ENCODE measurements around the gene UBA1. TPM values are rescaled to one million over a fixed set of nuclear protein-coding genes. Genes with fewer than 3 reads are reported as not detected.

The UBA1 gene
- total RNA-seq, 1 donor from 2014 or later = 503 TPM

GRCh38 chrX:47191806-47192401 lies 1.7 kb upstream of the UBA1 start:
- H3K4me1 Mint-ChIP-seq (ENCODE audit: low read depth, unreplicated experiment) = peaks cover 16% of the 10 kb centered on the region
- H3K36me3 Mint-ChIP-seq (ENCODE audit: unreplicated experiment) = no peaks in the 10 kb centered on the region
- peaks cover 8% of the 10 kb centered on the region for H3K9me3 Mint-ChIP-seq (ENCODE audit: unreplicated experiment)
- H3K27me3 Mint-ChIP-seq (ENCODE audit: unreplicated experiment) = peaks cover 3% of the 10 kb centered on the region
- TF ChIP-seq, protein P1, sequence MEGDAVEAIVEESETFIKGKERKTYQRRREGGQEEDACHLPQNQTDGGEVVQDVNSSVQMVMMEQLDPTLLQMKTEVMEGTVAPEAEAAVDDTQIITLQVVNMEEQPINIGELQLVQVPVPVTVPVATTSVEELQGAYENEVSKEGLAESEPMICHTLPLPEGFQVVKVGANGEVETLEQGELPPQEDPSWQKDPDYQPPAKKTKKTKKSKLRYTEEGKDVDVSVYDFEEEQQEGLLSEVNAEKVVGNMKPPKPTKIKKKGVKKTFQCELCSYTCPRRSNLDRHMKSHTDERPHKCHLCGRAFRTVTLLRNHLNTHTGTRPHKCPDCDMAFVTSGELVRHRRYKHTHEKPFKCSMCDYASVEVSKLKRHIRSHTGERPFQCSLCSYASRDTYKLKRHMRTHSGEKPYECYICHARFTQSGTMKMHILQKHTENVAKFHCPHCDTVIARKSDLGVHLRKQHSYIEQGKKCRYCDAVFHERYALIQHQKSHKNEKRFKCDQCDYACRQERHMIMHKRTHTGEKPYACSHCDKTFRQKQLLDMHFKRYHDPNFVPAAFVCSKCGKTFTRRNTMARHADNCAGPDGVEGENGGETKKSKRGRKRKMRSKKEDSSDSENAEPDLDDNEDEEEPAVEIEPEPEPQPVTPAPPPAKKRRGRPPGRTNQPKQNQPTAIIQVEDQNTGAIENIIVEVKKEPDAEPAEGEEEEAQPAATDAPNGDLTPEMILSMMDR (IDR thresholded peaks at IDR 0.05; ENCODE audit: partially characterized antibody, unreplicated experiment) = no peak
- no peak for DNase-seq
- peak overlapping the region; percentile 88 for H3K4me3 Mint-ChIP-seq (ENCODE audit: unreplicated experiment)
- H3K27ac Mint-ChIP-seq (ENCODE audit: unreplicated experiment) = no peak overlapping the region

DNA sequence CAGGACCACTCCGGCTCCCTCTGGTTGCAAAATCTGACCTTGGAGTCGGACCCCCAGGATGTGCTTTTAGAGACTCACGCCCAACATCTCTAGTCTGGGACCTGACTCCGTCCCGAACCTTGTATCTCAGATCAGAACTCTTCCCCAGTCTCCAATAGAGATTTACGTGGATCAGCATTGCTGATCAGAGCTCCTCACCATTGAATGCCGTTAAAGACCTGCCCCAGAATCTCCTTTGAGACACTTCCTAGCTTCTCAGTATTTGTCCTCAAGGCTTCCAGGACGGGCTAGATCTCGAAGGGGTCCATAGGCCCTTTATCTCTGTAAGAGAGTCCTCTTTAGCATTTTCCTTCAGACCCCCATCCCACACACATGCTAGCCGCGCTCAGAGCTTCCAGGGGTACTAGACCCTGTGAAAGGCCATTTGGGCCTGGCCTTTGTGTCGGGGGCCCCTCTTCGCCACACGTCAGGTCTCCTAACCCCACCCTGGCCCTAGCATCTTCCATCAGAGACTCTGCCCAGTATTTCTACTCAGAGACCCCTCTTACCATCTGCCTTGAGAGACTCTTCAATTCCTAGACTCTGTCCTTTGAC lies 662 bp downstream of the UBA1 start:
- H3K4me3 Mint-ChIP-seq (ENCODE audit: unreplicated experiment) = peak overlapping the region; percentile 96
- peak overlapping the region; percentile 96 for H3K27ac Mint-ChIP-seq (ENCODE audit: unreplicated experiment)
- peaks cover 16% of the 10 kb centered on the region for H3K4me1 Mint-ChIP-seq (ENCODE audit: low read depth, unreplicated experiment)
- peaks cover 8% of the 10 kb centered on the region for H3K9me3 Mint-ChIP-seq (ENCODE audit: unreplicated experiment)
- TF ChIP-seq, protein P1 (IDR thresholded peaks at IDR 0.05; ENCODE audit: partially characterized antibody, unreplicated experiment) = no peak
- H3K27me3 Mint-ChIP-seq (ENCODE audit: unreplicated experiment) = peaks cover 3% of the 10 kb centered on the region
- H3K36me3 Mint-ChIP-seq (ENCODE audit: unreplicated experiment) = no peaks in the 10 kb centered on the region
- no peak for DNase-seq

DNA sequence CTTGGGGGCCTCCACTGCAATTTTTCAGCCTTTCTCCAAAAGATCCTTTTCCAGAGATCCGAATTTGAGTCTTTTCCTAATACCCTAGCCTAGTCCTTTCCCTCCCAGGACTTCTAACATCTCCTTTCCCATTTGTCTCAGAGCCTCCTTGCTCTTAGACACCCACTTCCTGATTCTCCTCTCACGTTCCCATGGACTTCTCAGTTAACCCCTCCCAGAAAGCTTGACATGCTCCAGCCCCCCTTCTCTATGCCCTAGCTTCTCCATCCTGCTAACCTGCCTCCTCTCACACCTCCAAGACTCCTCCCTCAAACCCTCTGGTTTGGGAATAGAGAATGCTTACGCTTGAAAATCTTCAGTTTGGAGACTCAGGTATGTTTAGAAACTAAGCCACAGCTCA lies 2.5 kb downstream of the UBA1 start:
- Mint-ChIP-seq H3K4me1 (ENCODE audit: low read depth, unreplicated experiment) (peaks cover 16% of the 10 kb centered on the region), H3K27ac (ENCODE audit: unreplicated experiment) (peak overlapping the region; percentile 96), H3K4me3 (ENCODE audit: unreplicated experiment) (peak overlapping the region; percentile 96), H3K27me3 (ENCODE audit: unreplicated experiment) (peaks cover 3% of the 10 kb centered on the region), H3K9me3 (ENCODE audit: unreplicated experiment) (peaks cover 8% of the 10 kb centered on the region), H3K36me3 (ENCODE audit: unreplicated experiment) (no peaks in the 10 kb centered on the region)
- TF ChIP-seq, protein P1 (IDR thresholded peaks at IDR 0.05; ENCODE audit: partially characterized antibody, unreplicated experiment) = no peak
- DNase-seq = no peak

DNA sequence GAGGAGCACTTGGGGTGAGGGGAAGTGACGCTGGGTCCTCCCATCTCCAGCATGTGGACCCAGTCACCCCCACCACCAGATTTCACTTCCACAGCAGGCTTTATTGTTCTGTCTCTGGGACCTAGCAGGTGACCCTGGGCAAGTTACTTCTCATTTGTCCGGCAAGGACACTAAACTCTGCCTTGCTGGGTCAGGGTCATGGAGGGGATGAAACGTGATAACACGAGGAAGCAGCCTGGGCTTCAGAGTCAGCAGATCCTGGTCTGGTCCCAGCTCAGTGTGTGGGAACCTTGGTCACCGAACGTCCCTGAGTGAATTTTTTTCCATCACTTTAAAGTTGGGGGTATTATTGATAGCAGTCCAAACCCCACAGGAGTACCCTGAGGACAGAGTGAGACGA lies 3.9 kb downstream of the UBA1 start:
- Mint-ChIP-seq H3K4me3 (ENCODE audit: unreplicated experiment) (peak overlapping the region; percentile 96), H3K9me3 (ENCODE audit: unreplicated experiment) (peaks cover 12% of the 10 kb centered on the region), H3K27me3 (ENCODE audit: unreplicated experiment) (peaks cover 3% of the 10 kb centered on the region), H3K27ac (ENCODE audit: unreplicated experiment) (no peak overlapping the region), H3K4me1 (ENCODE audit: low read depth, unreplicated experiment) (peaks cover 16% of the 10 kb centered on the region), H3K36me3 (ENCODE audit: unreplicated experiment) (no peaks in the 10 kb centered on the region)
- DNase-seq = no peak
- TF ChIP-seq, protein P1 (IDR thresholded peaks at IDR 0.05; ENCODE audit: partially characterized antibody, unreplicated experiment) = no peak

DNA sequence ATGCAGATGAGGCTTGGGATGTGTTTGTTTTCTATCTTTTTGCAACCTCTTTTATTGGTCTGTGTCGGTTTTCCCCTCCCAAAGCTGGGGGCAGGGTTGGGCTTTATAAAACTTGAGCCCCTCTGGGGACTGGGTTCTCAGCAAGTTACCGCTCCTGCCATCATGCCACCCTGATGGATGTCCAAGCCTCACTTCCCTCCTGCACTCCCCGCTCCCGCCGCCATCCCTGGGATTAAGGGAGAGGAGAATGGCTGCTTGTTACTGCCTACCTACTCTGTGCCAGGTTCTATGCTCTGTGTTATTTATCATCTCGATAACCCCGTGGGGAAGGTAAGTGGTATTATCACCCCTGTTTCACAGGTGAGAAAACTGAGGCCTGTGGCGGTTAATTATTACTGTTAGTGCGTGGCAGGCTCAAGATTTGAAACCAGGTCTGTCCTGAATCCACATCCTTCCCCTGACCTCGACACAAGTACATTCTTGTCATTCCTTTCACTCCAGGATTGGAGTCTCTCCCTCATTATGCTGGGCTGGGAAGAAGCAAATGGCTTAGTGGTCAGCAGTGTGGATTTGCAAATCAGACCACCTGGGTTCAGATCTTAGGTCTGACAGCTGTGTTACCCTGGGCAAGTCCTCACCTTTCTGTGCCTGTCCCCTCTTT lies 4.5 kb downstream of the UBA1 start:
- TF ChIP-seq, protein P1 (IDR thresholded peaks at IDR 0.05; ENCODE audit: partially characterized antibody, unreplicated experiment) = no peak
- Mint-ChIP-seq H3K4me1 (ENCODE audit: low read depth, unreplicated experiment) (peaks cover 12% of the 10 kb centered on the region), H3K4me3 (ENCODE audit: unreplicated experiment) (peak overlapping the region; percentile 34), H3K27me3 (ENCODE audit: unreplicated experiment) (peaks cover 3% of the 10 kb centered on the region), H3K36me3 (ENCODE audit: unreplicated experiment) (no peaks in the 10 kb centered on the region), H3K27ac (ENCODE audit: unreplicated experiment) (no peak overlapping the region), H3K9me3 (ENCODE audit: unreplicated experiment) (peaks cover 12% of the 10 kb centered on the region)
- no peak for DNase-seq

Data from glutamatergic neuron (in vitro differentiated cells).